Smooth muscle cell of the brain vasculature (primary cell): ENCODE results near the gene FAM241B.

Experiments used
- DNase-seq: peaks from one replicate; pipeline ENCODE4 v3.0.0-alpha.2; 2012; ENCODE audit warnings: low read depth, low spot score

FAM241B gene

DNA sequence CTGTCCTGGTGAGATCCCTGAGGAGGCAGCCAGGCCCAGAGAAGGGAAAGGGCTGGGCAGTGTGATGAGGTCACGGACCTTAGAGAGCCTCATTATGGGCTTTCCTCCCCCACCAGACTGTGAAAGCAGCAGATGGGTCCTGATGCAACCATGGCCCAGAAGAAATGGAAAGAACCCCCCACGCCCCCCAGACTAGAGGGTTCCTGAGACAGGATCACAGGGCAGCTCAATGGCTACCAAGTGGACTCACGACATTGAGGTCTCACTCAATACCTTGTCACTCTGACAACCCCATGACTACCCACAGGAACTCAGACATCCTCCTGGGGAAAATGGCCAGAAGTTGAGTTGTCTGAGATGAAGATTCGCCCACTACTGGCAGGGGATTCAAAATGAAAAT is 36.7 kb downstream of the FAM241B start:
- DNase-seq = no peak

DNA sequence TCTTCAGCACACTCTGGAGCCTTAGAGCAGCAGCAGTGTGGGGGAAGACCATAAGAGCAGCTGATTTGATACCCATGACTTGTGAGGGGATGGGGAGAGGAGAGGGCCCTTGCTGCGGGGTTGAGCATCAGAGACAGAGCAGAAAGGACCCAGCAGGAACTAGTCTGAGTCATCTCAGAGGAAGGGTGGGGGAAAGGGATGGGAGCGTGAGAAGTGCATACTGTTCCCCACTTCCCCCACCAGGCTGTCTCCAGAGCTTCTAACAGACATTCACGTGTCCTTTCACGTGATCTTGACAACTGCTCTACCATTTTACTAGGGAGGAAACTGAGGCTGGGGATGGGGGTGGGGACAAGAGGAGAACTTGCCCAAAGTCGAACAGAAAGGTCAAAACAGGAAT is 38.7 kb downstream of the FAM241B start:
- no peak for DNase-seq

DNA sequence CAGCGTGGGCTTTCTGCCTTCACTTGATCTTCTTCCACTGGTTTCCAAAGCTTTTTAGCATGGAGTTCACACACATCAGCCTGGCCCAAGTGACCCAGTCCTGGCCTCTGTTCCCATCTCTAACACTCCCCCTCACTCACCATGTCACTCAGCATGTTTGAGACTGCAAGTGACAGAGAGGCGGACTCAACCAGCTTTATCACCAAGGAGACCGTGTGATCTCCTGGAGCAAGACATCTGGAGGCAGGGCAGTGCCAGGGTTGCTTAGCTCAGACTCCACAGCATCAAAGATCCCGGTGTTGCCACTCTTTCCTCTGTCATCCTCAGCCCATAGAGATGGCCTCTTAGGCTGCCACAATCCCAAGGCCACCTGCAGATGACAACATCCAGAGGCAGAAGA is 39.4 kb downstream of the FAM241B start:
- DNase-seq = no peak

DNA sequence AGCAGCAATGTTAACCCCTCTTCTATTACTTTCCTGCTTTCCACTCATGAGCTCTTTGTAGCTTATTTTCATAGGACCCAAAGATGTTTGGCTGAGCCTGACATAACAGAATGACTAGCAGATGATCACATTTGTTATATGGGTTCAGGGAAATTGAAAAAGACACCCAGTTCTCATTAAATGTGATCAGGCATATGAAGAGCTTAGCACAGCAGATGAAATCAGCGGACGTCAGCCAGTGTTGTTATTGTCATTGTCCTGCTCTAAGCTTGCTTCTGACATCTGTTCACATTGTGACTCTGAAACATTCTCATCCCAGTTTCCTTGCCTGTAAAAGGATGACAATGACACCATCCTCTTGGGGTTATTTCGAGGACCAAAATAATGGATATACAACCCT is 43.5 kb downstream of the FAM241B start:
- DNase-seq = no peak

DNA sequence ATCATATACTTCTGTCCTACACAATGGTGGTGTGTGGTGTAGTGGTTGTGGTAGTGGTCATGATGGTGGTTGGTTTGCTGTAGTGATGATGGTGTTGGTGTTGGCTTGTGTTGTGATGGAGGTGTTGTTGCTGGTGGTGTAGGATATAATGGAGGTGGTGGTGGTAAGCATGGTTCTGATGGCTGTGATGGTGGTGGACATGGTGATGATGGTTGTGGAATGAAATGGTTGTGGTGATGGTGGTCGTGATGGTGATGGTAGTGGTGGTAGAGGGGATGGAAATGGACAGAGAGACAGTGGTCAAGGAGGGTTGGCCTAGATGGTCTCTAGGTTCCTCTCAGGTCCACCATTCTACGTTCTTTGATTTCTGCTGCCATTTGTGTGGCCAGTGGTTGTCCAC is 44.7 kb downstream of the FAM241B start:
- no peak for DNase-seq

DNA sequence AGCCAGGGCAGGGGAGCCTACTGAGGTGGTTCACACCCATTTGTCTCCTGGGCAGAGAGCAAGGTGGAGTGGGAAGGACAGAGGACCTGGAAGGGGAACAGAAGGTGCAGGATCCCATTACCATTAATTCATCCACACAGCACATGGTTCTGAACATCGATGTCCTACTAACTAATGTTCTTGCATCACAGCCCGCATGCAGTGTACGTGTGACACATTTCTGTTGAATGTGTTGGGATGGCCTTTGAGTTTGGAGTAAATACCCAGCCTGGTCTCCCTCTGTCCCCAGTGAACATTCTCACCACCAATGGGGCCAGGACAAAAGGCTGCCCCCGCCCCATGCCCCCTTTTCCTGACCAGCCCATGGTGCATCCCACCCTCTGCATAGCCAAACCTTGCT is 46.3 kb downstream of the FAM241B start:
- no peak for DNase-seq

DNA sequence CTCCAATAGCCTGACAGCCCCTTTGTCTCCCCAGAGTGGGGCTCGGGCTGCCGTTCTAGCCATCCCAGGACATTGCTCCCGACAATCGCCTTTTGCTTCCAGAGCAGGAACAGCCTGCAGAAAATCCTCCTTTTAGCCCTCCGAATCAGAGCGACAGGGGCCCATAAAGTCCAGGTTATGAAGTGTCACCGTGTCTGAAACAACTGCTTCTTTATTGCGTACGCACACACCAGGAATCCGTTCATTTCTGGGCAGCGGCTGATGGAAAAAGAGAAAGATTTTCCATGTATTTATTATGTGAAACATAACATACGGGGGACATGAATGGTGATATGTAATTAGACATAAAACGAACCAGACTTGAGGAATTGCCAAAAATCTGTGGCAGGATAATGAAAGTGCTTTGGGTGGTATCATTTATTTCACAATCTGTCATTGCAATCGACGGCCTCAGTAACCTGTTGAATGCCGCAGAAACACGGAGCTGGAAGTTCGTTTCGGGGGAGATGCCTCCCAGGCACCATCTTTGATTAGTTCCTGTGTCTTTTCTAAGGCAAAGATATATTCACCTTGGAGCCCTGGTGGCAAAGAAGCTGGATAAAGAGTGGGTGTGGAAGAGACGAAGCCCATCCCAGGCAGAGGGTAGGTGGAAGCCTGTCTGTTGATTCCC is 48.1 kb downstream of the FAM241B start:
- DNase-seq = no peak

DNA sequence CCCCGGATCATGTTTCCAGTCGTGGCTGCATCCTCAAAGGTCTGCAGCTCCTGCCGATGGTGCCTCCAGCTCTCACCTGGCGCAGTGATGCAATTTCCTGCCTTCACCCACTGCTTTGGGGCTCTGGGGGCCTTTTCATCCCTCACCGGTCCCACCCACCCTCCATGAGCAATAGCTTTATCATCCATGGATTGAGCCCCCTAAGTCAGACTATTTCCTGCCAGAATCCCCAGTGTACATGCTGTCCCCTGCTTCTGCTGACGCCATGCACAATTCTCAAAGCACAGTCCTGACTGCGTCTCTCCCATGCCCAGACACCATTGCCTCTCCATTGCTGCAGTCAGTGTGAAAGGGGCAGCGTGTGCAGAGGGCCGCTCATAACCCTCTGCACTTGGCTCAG is 49.7 kb downstream of the FAM241B start:
- no peak for DNase-seq

DNA sequence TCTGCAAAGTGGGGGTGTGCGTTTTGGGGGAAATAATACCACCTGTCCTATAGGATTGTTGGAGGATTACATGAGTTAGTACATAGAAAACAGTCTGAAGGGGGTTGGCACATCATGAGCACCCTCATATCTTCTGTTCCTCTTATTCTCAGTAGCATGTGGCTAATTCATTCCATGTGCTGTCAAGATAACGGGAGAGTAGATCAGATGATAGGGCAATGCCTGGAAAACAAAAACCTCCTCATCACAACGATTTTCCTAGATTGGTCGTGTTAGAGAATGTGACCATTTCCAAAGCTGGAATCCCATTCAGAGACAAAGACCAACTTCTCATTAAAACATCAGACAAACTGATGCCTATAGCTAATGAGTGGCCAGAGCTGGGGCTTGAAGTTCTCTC is 50.6 kb downstream of the FAM241B start:
- no peak for DNase-seq

DNA sequence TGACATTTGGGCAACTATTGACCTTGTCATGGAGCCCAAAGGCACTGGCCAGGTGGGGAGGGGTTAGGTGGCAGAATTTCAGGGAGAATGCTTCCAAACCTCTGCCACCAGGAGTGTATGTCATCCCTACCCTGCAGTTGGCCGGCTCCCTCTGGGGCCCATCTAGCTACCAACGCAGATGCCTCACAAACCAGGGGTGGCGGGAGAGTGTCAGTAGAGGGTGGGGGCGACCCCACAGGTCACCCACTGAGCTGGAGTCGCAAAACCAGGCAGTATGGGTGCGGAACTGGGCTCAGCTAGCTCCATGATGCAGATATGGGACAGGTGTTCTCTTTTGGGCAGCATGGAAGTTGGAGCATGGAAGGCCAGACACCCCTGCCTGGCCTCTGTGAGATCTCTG is 51.4 kb downstream of the FAM241B start:
- DNase-seq = no peak

DNA sequence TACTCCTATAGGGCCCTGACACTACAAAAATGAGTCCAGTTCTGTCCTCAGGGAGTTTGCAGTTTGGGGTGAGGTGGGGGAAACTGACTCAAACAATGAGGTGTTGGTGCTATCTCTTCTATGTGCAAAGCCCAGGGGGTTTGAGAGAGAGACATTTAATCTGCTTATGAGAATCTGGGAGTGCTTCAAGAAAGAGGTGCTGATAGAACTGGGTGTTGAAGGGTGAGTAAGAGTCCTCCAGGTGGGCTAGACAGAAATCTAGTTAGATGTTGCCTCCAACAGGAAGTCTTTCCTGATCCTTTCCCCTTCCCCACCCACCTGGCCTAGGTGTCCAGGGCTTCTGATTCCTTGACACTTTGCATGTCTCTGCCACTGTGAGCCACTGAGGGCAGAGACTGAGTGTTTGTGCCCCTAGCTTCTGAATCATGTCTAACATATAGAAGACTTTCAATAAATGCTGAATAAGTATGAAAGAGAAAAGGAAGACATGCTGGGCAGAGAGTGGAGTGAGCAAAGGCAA is 53.0 kb downstream of the FAM241B start:
- DNase-seq = no peak
